ENCODE data around the gene PPM1J. TPM values are rescaled to one million over a fixed set of nuclear protein-coding genes. Genes with fewer than 3 reads are reported as not detected.
A peak's percentile ranks its signal among the peaks of the same experiment; 100 is the strongest.

Gene PPM1J
- total and polyA plus RNA-seq, 2 of the 13 experiments (the other 11 are each of a cell fraction or from before 2014, with no cell fraction given) = 0.07 to 0.22 TPM

GRCh38 chr1:112704934-112705627, 10.1 kb downstream of the PPM1J start (continued):
- TF ChIP-seq ARID4A (CRISPR knock-in tag; IDR thresholded peaks at IDR 0.05; ENCODE audit: borderline replicate concordance) (peak; percentile 73; the same call in 1 of the 2 replicates), ZFP91 (CRISPR knock-in tag; IDR thresholded peaks at IDR 0.05; ENCODE audit: borderline replicate concordance) (peak; percentile 48; the same call in 1 of the 2 replicates), ARID5B (CRISPR knock-in tag; IDR thresholded peaks at IDR 0.05) (peak; percentile 28; the same call in 1 of the 2 replicates), UBTF (CRISPR knock-in tag; IDR thresholded peaks at IDR 0.05) (peak; percentile 35; the same call in 1 of the 2 replicates), MED13 (CRISPR knock-in tag; IDR thresholded peaks at IDR 0.05) (no peak), ZNF761 (CRISPR knock-in tag; conservative IDR thresholded peaks at IDR 0.05) (peak; percentile 39; the same call in 1 of the 2 replicates), ZSCAN22 (CRISPR knock-in tag; IDR thresholded peaks at IDR 0.05) (0 out of 2 replicates have a peak, but pooled peaks have one; percentile 36), CHD2 (IDR thresholded peaks at IDR 0.05; ENCODE audit: low read depth, low read length) (no peak), SAP130 (CRISPR knock-in tag; IDR thresholded peaks at IDR 0.05; ENCODE audit: low read depth) (peak; percentile 79), SOX13 (IDR thresholded peaks at IDR 0.05) (no peak), SOX13 (CRISPR knock-in tag; conservative IDR thresholded peaks at IDR 0.05 in 1 of 2, IDR thresholded peaks at IDR 0.05 in 1 of 2) (0 out of 4 replicates have a peak, but pooled peaks of 1 of the 2 experiments have one; percentile 26), FOXP4 (CRISPR knock-in tag; IDR thresholded peaks at IDR 0.05) (no peak), POLR2AphosphoS2 (IDR thresholded peaks at IDR 0.05; ENCODE audit: low read depth, low read length) (peak; percentile 62; the same call in 1 of the 2 replicates)

Data from HepG2 (cell line).